ENCODE data around the gene TET3. TPM values are rescaled to one million over a fixed set of nuclear protein-coding genes. Genes with fewer than 3 reads are reported as not detected.

Gene TET3
- total and polyA plus RNA-seq, 2 of the 4 experiments (the other 2 are of a cell fraction): 1.6 to 1.8 TPM

DNA sequence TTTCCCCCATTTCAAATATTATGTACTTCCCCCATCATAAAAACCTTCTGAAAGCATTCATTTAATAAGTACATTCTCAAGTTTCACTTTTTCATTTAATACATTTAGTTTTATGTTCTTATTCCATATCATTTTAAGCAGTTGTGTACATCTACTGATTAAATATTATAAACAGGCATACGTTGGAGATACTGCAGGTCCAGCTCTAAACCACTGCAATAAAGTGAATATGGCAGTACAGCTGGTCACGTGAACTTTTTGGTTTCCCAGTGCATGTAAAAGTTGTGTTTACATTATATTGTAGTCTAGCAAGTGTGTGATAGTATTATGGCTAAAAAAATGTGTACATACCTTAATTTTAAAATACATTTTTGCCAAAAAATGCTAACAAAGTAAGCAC is 48.7 kb downstream of the TET3 start:
- no CpG with 5 or more reads among the region's 2 CpGs for WGBS, 2 experiments (ENCODE audit: extremely low coverage in 2 of 2, insufficient read length in 1 of 2)
- no peak overlapping the region for H4K5ac ChIP-seq (ENCODE audit: low read depth, low read length)
- H3K23ac ChIP-seq (ENCODE audit: low read depth, low read length): no peak overlapping the region
- intact Hi-C loops (cut with micrococcal nuclease): no loop called here
- no peak overlapping the region for H3K27ac ChIP-seq (ENCODE audit: insufficient read depth, low read length)
- POLR2A ChIA-PET (ENCODE audit: unreplicated experiment): no interaction called here
- no peak overlapping the region for H3K18ac ChIP-seq (ENCODE audit: low read depth, low read length)
- H2BK5ac ChIP-seq (ENCODE audit: low read depth, low read length, poor library complexity, severe bottlenecking): no peak overlapping the region
- BruUV-seq (replicated peaks): no TSS peak
- H4K20me1 ChIP-seq (ENCODE audit: insufficient read depth, low read length): peaks cover 54% of the 10 kb centered on the region
- H3K9ac ChIP-seq (ENCODE audit: low read depth, low read length): no peak overlapping the region
- H3K27me3 ChIP-seq (ENCODE audit: control insufficient read depth, insufficient read depth, low read length): no peaks in the 10 kb centered on the region
- no peak overlapping the region for H3K14ac ChIP-seq (replicated peaks; ENCODE audit: low read depth, low read length)
- H2AFZ ChIP-seq (replicated peaks; ENCODE audit: low read length, poor library complexity): no peak overlapping the region
- no peak overlapping the region for H2AK9ac ChIP-seq (replicated peaks; ENCODE audit: low read depth, low read length, poor library complexity)
- no peak for DNase-seq
- H3K9me3 ChIP-seq (ENCODE audit: control insufficient read depth, insufficient read depth, low read length): no peaks in the 10 kb centered on the region
- no peak overlapping the region for H3K4me2 ChIP-seq (ENCODE audit: low read depth, low read length)
- CTCF ChIA-PET: no interaction called here
- H3K4ac ChIP-seq (ENCODE audit: low read depth, low read length): no peak overlapping the region
- TF ChIP-seq RCOR1 (IDR thresholded peaks at IDR 0.05; ENCODE audit: insufficient replicate concordance, low read length) (no peak), ELK1 (IDR thresholded peaks at IDR 0.05; ENCODE audit: borderline replicate concordance, low read depth, low read length) (no peak), NFE2L2 (IDR thresholded peaks at IDR 0.05; ENCODE audit: low read depth, low read length) (no peak), MXI1 (IDR thresholded peaks at IDR 0.05; ENCODE audit: borderline replicate concordance, low read depth, low read length) (no peak), RFX5 (IDR thresholded peaks at IDR 0.05; ENCODE audit: low read depth, low read length) (no peak), RAD21 (IDR thresholded peaks at IDR 0.05; ENCODE audit: low read length) (no peak), CHD1 (IDR thresholded peaks at IDR 0.05; ENCODE audit: low read depth, low read length) (no peak), MAZ (IDR thresholded peaks at IDR 0.05; ENCODE audit: borderline replicate concordance, low read depth, low read length) (no peak)
- H3K36me3 ChIP-seq (ENCODE audit: control insufficient read depth, insufficient read depth, low read length): no peaks in the 10 kb centered on the region
- H4K8ac ChIP-seq (ENCODE audit: low read depth in 2 of 2, low read length in 2 of 2): no peak overlapping the region
- dilution Hi-C loops (cut with HindIII; ENCODE audit: low sequenced_read_pairs, unreplicated experiment): no loop called here
- no peak for ATAC-seq (ENCODE audit: low read depth)
- H2BK120ac ChIP-seq (ENCODE audit: low read depth, low read length): no peak overlapping the region
- H2BK15ac ChIP-seq (ENCODE audit: low read depth, low read length): no peak overlapping the region
- no peak overlapping the region for H2AK5ac ChIP-seq (ENCODE audit: low read depth, low read length)
- H3K79me1 ChIP-seq (ENCODE audit: low read depth in 1 of 2, low read length in 2 of 2): peaks cover 49 to 58% of the 10 kb centered on the region in 2 experiments
- in situ Hi-C loops (cut with MboI; ENCODE audit: low sequenced_read_pairs): no loop called here
- H4K91ac ChIP-seq (ENCODE audit: insufficient read depth, low read depth, low read length): no peak overlapping the region
- no peak overlapping the region for H3K4me3 ChIP-seq (ENCODE audit: insufficient read depth, low read depth, low read length)
- H3K4me1 ChIP-seq (ENCODE audit: control insufficient read depth, insufficient read depth, low read length): peaks cover 10% of the 10 kb centered on the region
- H3K56ac ChIP-seq (ENCODE audit: extremely low read depth, insufficient read depth, low read length): no peak overlapping the region
- no peak overlapping the region for H2BK20ac ChIP-seq (ENCODE audit: low read depth, low read length)
- peaks cover 2% of the 10 kb centered on the region; the same call in 1 of the 2 replicates for H3K9me1 ChIP-seq (ENCODE audit: insufficient read depth, low read length)

Small RNAs within 50 kb of the gene (microRNA-seq; reads per million reads assigned to microRNA genes)
- gene AC110801.1 (ENCODE audit: insufficient read depth, insufficient read length) (not detected), gene RNA5SP97 (ENCODE audit: insufficient read depth, insufficient read length) (not detected)

Small RNAs within 50 kb of the gene (small RNA-seq; reads per million reads assigned to genes)
- gene AC110801.1: 0 reads per million in 5 experiments
- gene RNA5SP97: 0 to 6.0 (median 0.25) reads per million in 5 experiments

Other genes with a start within 250 kb of the TET3 start
- 37.6 and 52.2 TPM in 2 replicates for gene TPRKB, start 247.6 kb upstream of the TET3 start, total RNA-seq (2012; rRNA removed)
- gene TPRKB, start 247.6 kb upstream of the TET3 start, polyA plus RNA-seq (2012; rRNA removed): 29.8 and 35.3 TPM in 2 replicates
- gene DUSP11, start 204.8 kb upstream of the TET3 start, total RNA-seq (2012; rRNA removed): 25.6 and 28.6 TPM in 2 replicates
- gene DUSP11, start 204.8 kb upstream of the TET3 start, polyA plus RNA-seq (2012; rRNA removed): 21.8 and 22.4 TPM in 2 replicates
- gene C2orf78, start 200.7 kb upstream of the TET3 start, total RNA-seq (2012; rRNA removed): not detected in 2 replicates
- gene C2orf78, start 200.7 kb upstream of the TET3 start, polyA plus RNA-seq (2012; rRNA removed): 0.03 TPM in 1 of 2 replicates, not detected in the other
- gene STAMBP, start 155.9 kb upstream of the TET3 start, total RNA-seq (2012; rRNA removed): 33.9 and 38.7 TPM in 2 replicates
- 29.7 and 29.8 TPM in 2 replicates for gene STAMBP, start 155.9 kb upstream of the TET3 start, polyA plus RNA-seq (2012; rRNA removed)
- 349 and 523 TPM in 2 replicates for gene ACTG2, start 91.9 kb upstream of the TET3 start, total RNA-seq (2012; rRNA removed)
- gene ACTG2, start 91.9 kb upstream of the TET3 start, polyA plus RNA-seq (2012; rRNA removed): 887 and 899 TPM in 2 replicates
- gene DGUOK, start 58.0 kb upstream of the TET3 start, total RNA-seq (2012; rRNA removed): 57.2 and 66.3 TPM in 2 replicates
- 111 and 116 TPM in 2 replicates for gene DGUOK, start 58.0 kb upstream of the TET3 start, polyA plus RNA-seq (2012; rRNA removed)
- gene BOLA3, start 163.0 kb downstream of the TET3 start, total RNA-seq (2012; rRNA removed): 13.3 and 36.4 TPM in 2 replicates
- 39.5 and 46.5 TPM in 2 replicates for gene BOLA3, start 163.0 kb downstream of the TET3 start, polyA plus RNA-seq (2012; rRNA removed)
- 60.8 and 105 TPM in 2 replicates for gene MOB1A, start 194.0 kb downstream of the TET3 start, total RNA-seq (2012; rRNA removed)
- gene MOB1A, start 194.0 kb downstream of the TET3 start, polyA plus RNA-seq (2012; rRNA removed): 15.4 and 21.0 TPM in 2 replicates
- gene MTHFD2, start 213.7 kb downstream of the TET3 start, total RNA-seq (2012; rRNA removed): 122 and 136 TPM in 2 replicates
- gene MTHFD2, start 213.7 kb downstream of the TET3 start, polyA plus RNA-seq (2012; rRNA removed): 53.5 and 66.8 TPM in 2 replicates